H1 (cell line): Measurements from ENCODE around the gene GABRP. TPM values are rescaled to one million over a fixed set of nuclear protein-coding genes. Genes with fewer than 3 reads are reported as not detected.

Experiments used
- CTCF ChIA-PET: fragments of 300-600 bp; sonication (Branson Sonifier 250); formaldehyde crosslinking; loops from one replicate; lab custom pipeline; 2021; ENCODE audit not compliant: partially characterized antibody; lab: Charles Lee
- POLR2A ChIA-PET: fragments of 300-600 bp; sonication (Branson Sonifier 250); formaldehyde crosslinking; loops from one replicate; lab custom pipeline; 2021; ENCODE audit warnings: inconsistent platforms; ENCODE audit not compliant: partially characterized antibody; lab: Charles Lee
- DNase-seq, 2 experiments: peaks; one replicate each; pipeline versions ENCODE4 v3.0.0 to v3.0.0-alpha.2; 2010 to 2022; ENCODE audit warnings: low spot score in 2 of 2, low read depth in 1 of 2, mixed read lengths in 1 of 2
- FAIRE-seq: peaks from 2 replicates; lab custom pipeline; 2011; peaks lifted over from hg19 to GRCh38; lab: Jason Lieb, UNC
- H2AFZ ChIP-seq: 2 replicates; pipeline ENCODE4 v1.8.1; 2012; ENCODE audit warnings: low read length, inconsistent platforms
- H2AK5ac ChIP-seq: 2 replicates; pipeline ENCODE4 v1.6.1; 2013; ENCODE audit warnings: low read depth, low read length
- H2BK120ac ChIP-seq: replicated peaks from 2 replicates; pipeline ENCODE3; 2013; ENCODE audit warnings: low read depth, low read length, inconsistent platforms
- H2BK12ac ChIP-seq: 2 replicates; pipeline ENCODE4 v1.6.1; 2013; ENCODE audit warnings: low read depth, low read length
- H2BK15ac ChIP-seq: 2 replicates; pipeline ENCODE4 v1.6.1; 2013; ENCODE audit warnings: low read length
- H2BK20ac ChIP-seq: 2 replicates; pipeline ENCODE4 v1.6.1; 2013; ENCODE audit warnings: low read length
- H2BK5ac ChIP-seq: 2 replicates; pipeline ENCODE4 v1.6.1; 2013; ENCODE audit warnings: low read depth, low read length
- H3K14ac ChIP-seq: 2 replicates; pipeline ENCODE4 v1.6.1; 2013; ENCODE audit warnings: inconsistent platforms; ENCODE audit not compliant: insufficient read length
- H3K18ac ChIP-seq: 2 replicates; pipeline ENCODE4 v1.6.1; 2013; ENCODE audit warnings: low read length; ENCODE audit errors: extremely low read depth
- H3K23ac ChIP-seq: 2 replicates; pipeline ENCODE4 v1.6.1; 2013; ENCODE audit warnings: inconsistent platforms; ENCODE audit not compliant: insufficient read length
- H3K23me2 ChIP-seq: 2 replicates; pipeline ENCODE4 v1.6.1; 2013; ENCODE audit warnings: low read depth, low read length
- H3K27ac ChIP-seq: 2 replicates; pipeline ENCODE4 v1.6.1; 2011; ENCODE audit warnings: low read depth, low read length, inconsistent platforms
- H3K27me3 ChIP-seq, 4 experiments: replicated peaks in 1 of 4; 1 replicate in 1 of 4; 2 replicates in 3 of 4; pipeline versions ENCODE4 v1.6.1 to v1.8.1; 2011 to 2013; ENCODE audit warnings: low read length in 3 of 4, mild to moderate bottlenecking in 3 of 4, inconsistent platforms in 2 of 4, mixed read lengths in 2 of 4, moderate library complexity in 1 of 4; ENCODE audit not compliant: control insufficient read depth in 3 of 4, insufficient read depth in 3 of 4; ENCODE audit errors: extremely low read depth in 1 of 4
- H3K36me3 ChIP-seq, 4 experiments: 2 replicates each; pipeline versions ENCODE4 v1.6.1 to v1.8.1; 2011 to 2013; ENCODE audit warnings: mild to moderate bottlenecking in 4 of 4, low read length in 3 of 4, moderate library complexity in 2 of 4, control low read depth in 1 of 4, inconsistent platforms in 1 of 4; ENCODE audit not compliant: insufficient read depth in 4 of 4, control insufficient read depth in 2 of 4
- H3K4ac ChIP-seq: replicated peaks from 2 replicates; pipeline ENCODE3; 2013; ENCODE audit warnings: low read length, low read depth, mixed read lengths, inconsistent platforms; ENCODE audit not compliant: insufficient read length
- H3K4me1 ChIP-seq, 4 experiments: replicated peaks in 1 of 4; 1 replicate in 1 of 4; 2 replicates in 3 of 4; pipeline versions ENCODE4 v1.6.1 to v1.8.1; 2011 to 2013; ENCODE audit warnings: low read length in 3 of 4, inconsistent platforms in 2 of 4, mixed read lengths in 1 of 4; ENCODE audit not compliant: insufficient read depth in 4 of 4, control insufficient read depth in 3 of 4
- H3K4me2 ChIP-seq, 2 experiments: 2 replicates each; pipeline versions ENCODE4 v1.6.1 to v1.8.1; 2011 to 2013; ENCODE audit warnings: low read depth in 2 of 2, low read length in 2 of 2, control low read depth in 1 of 2, inconsistent platforms in 1 of 2, mild to moderate bottlenecking in 1 of 2; ENCODE audit not compliant: insufficient read depth in 1 of 2
- H3K4me3 ChIP-seq, 4 experiments: fragments of 200-600, 300-600 bp in 1 of 4; sonication (generic), shearing (Covaris generic), sonication (Bioruptor Twin) in 1 of 4; 2 replicates each; pipeline versions ENCODE4 v1.5.1 to v1.8.1; 2011 to 2016; ENCODE audit warnings: low read length in 4 of 4, low read depth in 3 of 4, control low read depth in 2 of 4, inconsistent platforms in 2 of 4, mild to moderate bottlenecking in 2 of 4, mixed read lengths in 1 of 4, moderate library complexity in 1 of 4; ENCODE audit not compliant: insufficient read depth in 2 of 4; ENCODE audit errors: extremely low read depth in 1 of 4
- H3K56ac ChIP-seq: replicated peaks from 2 replicates; pipeline ENCODE3; 2013; ENCODE audit warnings: low read depth, mild to moderate bottlenecking, mixed read lengths, low read length, inconsistent platforms; ENCODE audit not compliant: insufficient read length
- H3K79me1 ChIP-seq: 2 replicates; pipeline ENCODE4 v1.6.1; 2013; ENCODE audit warnings: low read depth, low read length, control low read depth
- H3K79me2 ChIP-seq, 2 experiments: 2 replicates each; pipeline versions ENCODE4 v1.6.1 to v1.8.1; 2012 to 2013; ENCODE audit warnings: low read length in 2 of 2, mild to moderate bottlenecking in 2 of 2, inconsistent platforms in 1 of 2; ENCODE audit not compliant: insufficient read depth in 2 of 2, control insufficient read depth in 1 of 2
- H3K9ac ChIP-seq, 4 experiments: replicated peaks in 1 of 4; 1 replicate in 1 of 4; 2 replicates in 3 of 4; pipeline versions ENCODE4 v1.6.1 to v1.8.1; 2011 to 2013; ENCODE audit warnings: low read depth in 3 of 4, low read length in 3 of 4, control low read depth in 2 of 4, mild to moderate bottlenecking in 2 of 4, moderate library complexity in 2 of 4, inconsistent platforms in 1 of 4; ENCODE audit errors: extremely low read depth in 1 of 4
- H3K9me3 ChIP-seq, 2 experiments: 2 replicates each; pipeline versions ENCODE4 v1.6.1 to v1.8.1; 2012 to 2013; ENCODE audit warnings: mild to moderate bottlenecking in 2 of 2, moderate library complexity in 2 of 2, control low read depth in 1 of 2, inconsistent platforms in 1 of 2, low read depth in 1 of 2, low read length in 1 of 2, mixed read lengths in 1 of 2; ENCODE audit not compliant: insufficient read depth in 2 of 2
- H4K20me1 ChIP-seq, 2 experiments: replicated peaks in 1 of 2; 2 replicates each; pipeline versions ENCODE3 to v1.8.1; 2011 to 2013; ENCODE audit warnings: inconsistent platforms in 2 of 2, low read length in 2 of 2, mild to moderate bottlenecking in 1 of 2; ENCODE audit not compliant: insufficient read depth in 2 of 2, control insufficient read depth in 1 of 2
- H4K5ac ChIP-seq: 2 replicates; pipeline ENCODE4 v1.6.1; 2013; ENCODE audit warnings: low read length, low read depth, mixed read lengths, inconsistent platforms; ENCODE audit not compliant: insufficient read length
- H4K8ac ChIP-seq: 2 replicates; pipeline ENCODE4 v1.8.0; 2013; ENCODE audit warnings: mild to moderate bottlenecking, moderate library complexity, low read length, inconsistent platforms; ENCODE audit not compliant: insufficient read depth; ENCODE audit errors: extremely low read depth
- H4K91ac ChIP-seq: replicated peaks from 2 replicates; pipeline ENCODE3; 2013; ENCODE audit warnings: low read length, mixed read lengths, inconsistent platforms; ENCODE audit not compliant: insufficient read length
- HDAC6 ChIP-seq: IDR thresholded peaks from one replicate; pipeline ENCODE4 v1.7.1; 2012; ENCODE audit warnings: low read depth, mild to moderate bottlenecking, inconsistent platforms, low read length, moderate library complexity
- KDM1A ChIP-seq: fragments of 200-600, 300-600 bp; sonication (generic); IDR thresholded peaks from 2 replicates; pipeline ENCODE4 v1.7.1; 2016; ENCODE audit warnings: mild to moderate bottlenecking, low read length, borderline replicate concordance
- KDM4A ChIP-seq: IDR thresholded peaks from one replicate; pipeline ENCODE4 v1.7.1; 2012; ENCODE audit warnings: low read depth, mild to moderate bottlenecking, moderate library complexity, low read length, inconsistent platforms; ENCODE audit not compliant: severe bottlenecking
- MAFK ChIP-seq: IDR thresholded peaks from 2 replicates; pipeline ENCODE4 v1.6.1; 2012; ENCODE audit warnings: low read depth, mild to moderate bottlenecking, improper control_type of control experiment, low read length
- PHF8 ChIP-seq: fragments of 200-600 bp; sonication (generic); conservative IDR thresholded peaks from 2 replicates; pipeline ENCODE4 v1.7.1; 2012; ENCODE audit warnings: low read depth, mild to moderate bottlenecking, inconsistent platforms, low read length, moderate library complexity
- RFX5 ChIP-seq: IDR thresholded peaks from 2 replicates; pipeline ENCODE4 v1.6.1; 2011; ENCODE audit warnings: low read depth, low read length, improper control_type of control experiment, borderline replicate concordance
- SIRT6 ChIP-seq: IDR thresholded peaks from one replicate; pipeline ENCODE4 v1.7.1; 2012; ENCODE audit warnings: low read length, inconsistent platforms
- SIX5 ChIP-seq: IDR thresholded peaks from 2 replicates; pipeline ENCODE4 v1.6.1; 2011; ENCODE audit warnings: mild to moderate bottlenecking, low read depth, low read length
- TAF7 ChIP-seq: optimal IDR thresholded peaks from 2 replicates; pipeline ENCODE3; 2011; ENCODE audit warnings: low read depth, mild to moderate bottlenecking, inconsistent platforms, low read length, moderate library complexity, borderline replicate concordance
- TBP ChIP-seq: IDR thresholded peaks from 2 replicates; pipeline ENCODE4 v1.6.1; 2011; ENCODE audit warnings: low read depth, low read length, improper control_type of control experiment
- ZNF274 ChIP-seq: IDR thresholded peaks from 2 replicates; pipeline ENCODE4 v1.7.0; 2012; ENCODE audit warnings: low read length, borderline replicate concordance; ENCODE audit errors: extremely low read depth
- WGBS, 2 experiments: shearing (Covaris generic) in 1 of 2; methylation state at CpG; one replicate each; pipeline versions ENCODE4 v1.1.6 to v1.1.7; 2013 to 2015; ENCODE audit warnings: low lambda C conversion rate in 2 of 2, mixed read lengths in 2 of 2, inconsistent platforms in 1 of 2, low coverage in 1 of 2, missing lambda C conversion rate in 1 of 2; ENCODE audit not compliant: insufficient replicate concordance in 2 of 2, insufficient coverage in 1 of 2, insufficient read length in 1 of 2; ENCODE audit errors: extremely low coverage in 1 of 2, missing lambda C conversion rate in 1 of 2; 5-methylcytosine and 5-hydroxymethylcytosine counted together
- polyA plus RNA-seq, 7 experiments: library from polyadenylated mRNA; depleted of rRNA in 3 of 7; stranded (reverse) in 5 of 7; unstranded in 2 of 7; fragments of >200 nt in 5 of 7; fragments of 200-250 nt in 2 of 7; gene quantifications; 1 replicate in 5 of 7; 2 replicates in 1 of 7; 4 replicates in 1 of 7; pipeline versions ENCODE4 v1.2.1 to v1.2.3, GENCODE V29; 2011 to 2013; ENCODE audit warnings: missing spikeins in 2 of 7, mixed read lengths in 2 of 7
- total RNA-seq: library from RNA; stranded (reverse); fragmentation: NEBNext Ultra II Directional; extraction: Animal tissue kit (Norgen Biotek cat#: 25700); gene quantifications from 2 replicates; pipeline ENCODE4 v1.2.1, GENCODE V29; 2021

GABRP gene
- total and polyA plus RNA-seq, 2 of the 8 experiments (the other 6 are each of a cell fraction or from before 2014, with no cell fraction given): 3.7 to 4.0 TPM

DNA sequence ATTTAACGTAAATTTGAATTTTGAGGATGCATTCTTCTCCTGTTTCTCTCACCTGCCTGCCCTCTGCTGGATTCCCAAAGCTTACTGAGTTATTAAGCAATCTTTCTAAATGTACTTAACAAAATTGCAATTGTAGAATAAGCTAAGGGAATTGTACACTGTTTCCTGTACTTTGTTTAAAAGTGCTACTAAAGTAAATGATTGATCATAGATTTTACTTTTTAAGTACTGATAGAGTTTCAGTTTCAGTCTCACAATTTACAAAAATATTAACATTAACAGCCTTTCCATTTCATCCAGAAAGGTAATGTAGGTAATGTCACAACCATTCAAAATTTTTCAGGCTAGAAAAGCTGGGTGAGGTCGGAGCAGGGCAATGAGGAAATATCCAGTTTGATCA lies 73.5 kb downstream of the GABRP start:
- Histone ChIP-seq H4K8ac (no peak overlapping the region), H2BK12ac (no peak overlapping the region), H3K27me3 (no peaks in the 10 kb centered on the region), H2BK5ac (no peak overlapping the region), H3K27ac (no peak overlapping the region), H4K5ac (no peak overlapping the region), H3K9me3 (peaks cover 4 to 12% of the 10 kb centered on the region in 2 experiments; a peak in 3 of 4 replicates), H2AFZ (no peak overlapping the region), H2BK20ac (no peak overlapping the region), H3K4me3 (no peak overlapping the region), H4K91ac (no peak overlapping the region), H3K9ac (no peak overlapping the region), H3K4me2 (no peak overlapping the region), H3K79me2 (no peaks in the 10 kb centered on the region), H2BK15ac (no peak overlapping the region), H3K23me2 (0 out of 2 replicates have a peak, but pooled peaks cover 2% of the 10 kb centered on the region), H3K56ac (no peak overlapping the region), H2AK5ac (no peak overlapping the region), H3K23ac (no peak overlapping the region), H4K20me1 (no peaks in the 10 kb centered on the region), H2BK120ac (no peak overlapping the region), H3K18ac (no peak overlapping the region), H3K14ac (no peak overlapping the region), H3K36me3 (no peaks in the 10 kb centered on the region), H3K4ac (no peak overlapping the region), H3K79me1 (no peaks in the 10 kb centered on the region), H3K4me1 (no peaks in the 10 kb centered on the region)
- DNase-seq (no peak), FAIRE-seq (no peak)
- ChIA-PET CTCF (no interaction called here), POLR2A (no interaction called here)
- WGBS, 2 experiments: 92% methylated on average over 2 of the region's 2 CpGs; no CpG with 5 or more reads in 1 of the 2 experiments
- no peak for TF ChIP-seq SIRT6
- TF ChIP-seq HDAC6: no peak
- TF ChIP-seq MAFK: no peak
- TF ChIP-seq TAF7: no peak
- no peak for TF ChIP-seq TBP
- TF ChIP-seq KDM4A: no peak
- TF ChIP-seq SIX5: no peak
- TF ChIP-seq PHF8: no peak
- no peak for TF ChIP-seq RFX5
- no peak for TF ChIP-seq ZNF274
- no peak for TF ChIP-seq KDM1A
